Vagina (tissue), 2 donors: ENCODE measurements around the gene MTHFD1. TPM values are rescaled to one million over a fixed set of nuclear protein-coding genes. Genes with fewer than 3 reads are reported as not detected.

Experiments
- DNase-seq, 2 donors: peaks; one replicate each; pipeline ENCODE4 v3.0.0-alpha.2; 2017; ENCODE audit errors: extremely low spot score in 2 of 2
- H3K27ac ChIP-seq: fragments of 200-600 bp; sonication (generic); one replicate; pipeline ENCODE4 v1.5.1; 2019
- H3K27me3 ChIP-seq: fragments of 200-600 bp; sonication (generic); one replicate; pipeline ENCODE4 v1.5.1; 2019
- H3K36me3 ChIP-seq, 2 donors: fragments of 200-600 bp; sonication (generic); one replicate each; pipeline ENCODE4 v1.5.1; 2017 to 2019
- H3K4me1 ChIP-seq: fragments of 200-600 bp; sonication (generic); one replicate; pipeline ENCODE4 v1.5.1; 2019
- H3K4me3 ChIP-seq, 2 donors: fragments of 200-600 bp; sonication (generic); 1 replicate in 1 of 2; 2 replicates in 1 of 2; pipeline ENCODE4 v1.5.1; 2016 to 2019
- H3K9me3 ChIP-seq: fragments of 200-600 bp; sonication (generic); one replicate; pipeline ENCODE4 v1.5.1; 2019
- POLR2A ChIP-seq, 2 donors: fragments of 450-650 bp; IDR thresholded peaks; one replicate each; pipeline ENCODE4 v1.6.1; 2017; ENCODE audit warnings: antibody characterized with exemption in 2 of 2, mild to moderate bottlenecking in 2 of 2, moderate library complexity in 2 of 2
- POLR2AphosphoS5 ChIP-seq, 2 donors: sonication (generic); formaldehyde crosslinking; IDR thresholded peaks; one replicate each; pipeline ENCODE4 v1.9.0; 2017; ENCODE audit warnings: antibody characterized with exemption in 2 of 2, mild to moderate bottlenecking in 2 of 2, low read depth in 1 of 2; ENCODE audit not compliant: insufficient read depth in 1 of 2
- intact Hi-C: fragments of 100-400 bp; cut with DNase I; formaldehyde crosslinking; loops from one replicate; pipeline ENCODE4 v1.15.1; 2023
- total RNA-seq: library from RNA; depleted of rRNA; stranded (reverse); fragments of >200 nt; gene quantifications from one replicate; pipeline ENCODE4 v1.2.3, GENCODE V29; 2016
- TF ChIP-seq, protein P1 (sequence below), 3 experiments: fragments of 450-650 bp in 2 of 3; fragments of 200-600 bp in 1 of 3; sonication (generic) in 1 of 3; IDR thresholded peaks; one replicate each; pipeline ENCODE4 v1.5.1; 2017 to 2019; ENCODE audit warnings: antibody characterized with exemption in 3 of 3, mild to moderate bottlenecking in 2 of 3, moderate library complexity in 2 of 3

MTHFD1 gene
- total RNA-seq: 40.3 TPM

DNA sequence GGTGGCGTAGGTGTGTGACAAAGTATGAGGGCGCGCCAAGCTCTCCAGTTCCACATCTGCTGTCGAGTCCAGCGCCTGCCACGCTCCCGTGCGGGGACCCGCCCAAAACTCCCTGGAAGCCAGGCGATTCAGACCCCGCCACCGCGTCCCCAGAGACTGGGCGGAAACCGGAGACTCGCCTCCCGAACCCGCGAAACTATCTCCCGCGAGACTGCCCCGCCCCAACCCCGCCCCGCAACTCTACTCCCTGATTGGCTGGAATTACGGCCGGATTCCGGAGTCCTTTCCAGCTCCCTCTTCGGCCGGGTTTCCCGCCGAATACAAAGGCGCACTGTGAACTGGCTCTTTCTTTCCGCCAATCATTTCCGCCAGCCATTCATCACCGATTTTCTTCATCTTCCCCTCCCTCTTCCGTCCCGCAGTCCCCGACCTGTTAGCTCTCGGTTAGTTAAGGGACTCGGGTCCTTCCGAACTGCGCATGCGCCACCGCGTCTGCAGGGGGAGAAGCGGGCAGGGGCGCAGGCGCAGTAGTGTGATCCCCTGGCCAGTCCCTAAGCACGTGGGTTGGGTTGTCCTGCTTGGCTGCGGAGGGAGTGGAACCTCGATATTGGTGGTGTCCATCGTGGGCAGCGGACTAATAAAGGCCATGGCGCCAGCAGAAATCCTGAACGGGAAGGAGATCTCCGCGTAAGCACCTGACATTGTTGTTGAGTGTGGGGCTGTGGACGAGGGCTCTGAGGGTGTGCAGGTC lies at the start of gene MTHFD1:
Gene MTHFD1, plus strand, starts transcription at position 572 of the 751 bp plus-strand sequence. Its CDS starts 75 bp downstream, at position 647.
- intact Hi-C loops: no loop called here

DNA sequence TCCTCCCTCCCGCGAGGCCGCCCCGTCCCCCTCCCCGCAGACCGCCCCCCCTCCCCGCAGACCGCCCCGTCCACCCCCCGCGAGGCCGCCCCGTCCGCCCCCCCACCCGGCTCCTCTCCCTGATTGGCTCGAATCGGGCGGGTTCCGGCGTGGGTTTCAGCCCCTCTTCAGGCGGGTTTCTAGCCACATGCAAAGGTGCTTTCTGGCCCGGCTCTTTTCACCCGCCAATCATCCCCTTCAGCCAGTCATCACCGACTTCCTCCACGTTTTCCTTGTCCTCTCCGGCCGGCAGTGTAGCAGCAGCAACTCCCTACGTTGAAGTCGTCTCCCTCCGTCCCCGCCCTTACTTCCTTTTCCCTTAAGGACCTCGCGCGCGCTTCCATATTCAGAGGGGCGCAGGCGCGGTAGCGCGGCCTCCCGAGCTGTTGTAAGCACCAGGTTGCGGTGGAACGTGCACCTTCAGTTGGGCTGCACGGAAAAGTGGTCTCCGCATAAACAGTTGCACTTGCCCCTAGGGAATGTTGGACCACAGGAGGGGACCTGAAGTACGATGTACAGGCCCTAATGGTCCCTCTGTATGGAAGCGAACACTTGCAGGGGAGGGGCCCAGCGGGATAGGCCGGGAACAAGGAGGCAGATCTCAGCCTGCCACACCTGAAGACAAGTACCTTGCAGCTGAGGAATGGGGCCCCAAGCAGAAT lies 49.4 kb upstream of the MTHFD1 start:
- intact Hi-C loops: no loop called here
- DNase-seq: peak; percentile 96 to 98
- H3K4me3 ChIP-seq: peak overlapping the region; percentile 80 to 93
- no peaks in the 10 kb centered on the region for H3K36me3 ChIP-seq
- TF ChIP-seq POLR2AphosphoS5 (IDR thresholded peaks at IDR 0.05; ENCODE audit: insufficient read depth in 1 of 2, low read depth in 1 of 2): peak; percentile 74 to 91
- TF ChIP-seq, protein P1, sequence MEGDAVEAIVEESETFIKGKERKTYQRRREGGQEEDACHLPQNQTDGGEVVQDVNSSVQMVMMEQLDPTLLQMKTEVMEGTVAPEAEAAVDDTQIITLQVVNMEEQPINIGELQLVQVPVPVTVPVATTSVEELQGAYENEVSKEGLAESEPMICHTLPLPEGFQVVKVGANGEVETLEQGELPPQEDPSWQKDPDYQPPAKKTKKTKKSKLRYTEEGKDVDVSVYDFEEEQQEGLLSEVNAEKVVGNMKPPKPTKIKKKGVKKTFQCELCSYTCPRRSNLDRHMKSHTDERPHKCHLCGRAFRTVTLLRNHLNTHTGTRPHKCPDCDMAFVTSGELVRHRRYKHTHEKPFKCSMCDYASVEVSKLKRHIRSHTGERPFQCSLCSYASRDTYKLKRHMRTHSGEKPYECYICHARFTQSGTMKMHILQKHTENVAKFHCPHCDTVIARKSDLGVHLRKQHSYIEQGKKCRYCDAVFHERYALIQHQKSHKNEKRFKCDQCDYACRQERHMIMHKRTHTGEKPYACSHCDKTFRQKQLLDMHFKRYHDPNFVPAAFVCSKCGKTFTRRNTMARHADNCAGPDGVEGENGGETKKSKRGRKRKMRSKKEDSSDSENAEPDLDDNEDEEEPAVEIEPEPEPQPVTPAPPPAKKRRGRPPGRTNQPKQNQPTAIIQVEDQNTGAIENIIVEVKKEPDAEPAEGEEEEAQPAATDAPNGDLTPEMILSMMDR (IDR thresholded peaks at IDR 0.05): no peak
- TF ChIP-seq POLR2A (IDR thresholded peaks at IDR 0.05): peak in 1 of 2 donors; percentile 70
- H3K27ac ChIP-seq: peak overlapping the region; percentile 90
- H3K27me3 ChIP-seq: no peaks in the 10 kb centered on the region
- no peaks in the 10 kb centered on the region for H3K9me3 ChIP-seq
- peaks cover 15% of the 10 kb centered on the region for H3K4me1 ChIP-seq

More for the DNA sequence above, at the start of gene MTHFD1:
- no peaks in the 10 kb centered on the region for H3K9me3 ChIP-seq
- H3K27me3 ChIP-seq: no peaks in the 10 kb centered on the region
- peak in 1 of 2 donors; percentile 31 for TF ChIP-seq POLR2A (IDR thresholded peaks at IDR 0.05)
- TF ChIP-seq, protein P1 (IDR thresholded peaks at IDR 0.05): no peak
- peak; percentile 75 to 95 for TF ChIP-seq POLR2AphosphoS5 (IDR thresholded peaks at IDR 0.05; ENCODE audit: insufficient read depth in 1 of 2, low read depth in 1 of 2)
- H3K4me3 ChIP-seq: peak within 1 kb of the TSS; percentile 74 to 88
- H3K27ac ChIP-seq: peak within 1 kb of the TSS; percentile 86
- DNase-seq: peak; percentile 98 to 99
- peaks cover 24% of the 10 kb centered on the region for H3K4me1 ChIP-seq
- H3K36me3 ChIP-seq: no peaks in the 10 kb centered on the region

DNA sequence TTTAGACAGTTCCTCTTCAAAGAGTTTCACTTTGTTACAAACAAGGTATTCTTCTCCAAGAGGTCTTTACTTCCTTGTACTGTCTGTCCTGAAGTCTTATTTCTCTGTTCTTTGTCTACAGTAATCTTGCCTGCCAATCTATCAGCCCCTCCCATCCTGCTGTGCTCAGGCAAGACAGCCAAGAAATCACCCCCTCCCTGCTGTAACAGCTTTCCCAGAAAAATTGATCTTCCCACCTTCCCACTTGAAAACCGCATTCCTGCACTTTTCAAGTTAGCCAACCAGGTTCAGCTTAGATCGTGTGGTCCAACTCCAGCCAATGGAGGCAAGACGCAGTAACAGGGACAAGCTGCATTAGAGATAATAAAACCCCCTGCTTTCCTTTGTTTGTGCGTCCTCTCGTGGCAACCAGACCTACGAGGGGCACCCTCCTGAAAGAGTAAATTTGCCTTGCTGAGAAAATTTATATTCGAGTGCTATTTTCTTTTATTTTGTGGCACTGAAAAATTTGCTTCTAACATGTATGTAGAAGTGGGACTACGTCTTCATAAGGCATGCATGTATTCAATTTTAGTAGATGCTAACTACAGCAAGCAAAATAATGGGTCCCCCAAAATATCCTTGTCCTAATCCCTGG lies 47.5 kb upstream of the MTHFD1 start:
- TF ChIP-seq POLR2A (IDR thresholded peaks at IDR 0.05): no peak
- intact Hi-C loops: no loop called here

DNA sequence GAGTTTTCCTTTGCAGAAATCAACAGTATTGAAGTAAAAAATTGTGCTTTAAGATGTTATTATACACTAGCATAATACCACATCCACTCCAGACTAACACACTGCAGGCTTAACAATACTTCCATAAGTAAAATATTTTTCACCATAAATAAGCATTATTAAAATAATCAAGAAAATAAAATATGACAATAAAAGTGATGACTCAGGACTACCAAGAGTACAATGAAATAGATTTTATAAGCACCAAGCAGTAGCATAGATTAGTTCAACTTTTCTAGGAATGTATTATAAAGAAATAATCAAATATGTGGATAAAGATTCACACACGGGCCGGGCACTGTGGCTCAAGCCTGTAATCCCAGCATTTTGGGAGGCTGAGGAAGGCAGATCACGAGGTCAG lies 40.4 kb upstream of the MTHFD1 start:
- TF ChIP-seq, protein P1 (IDR thresholded peaks at IDR 0.05): no peak
- TF ChIP-seq POLR2A (IDR thresholded peaks at IDR 0.05) (no peak), POLR2AphosphoS5 (IDR thresholded peaks at IDR 0.05; ENCODE audit: insufficient read depth in 1 of 2, low read depth in 1 of 2) (no peak)
- intact Hi-C loops: no loop called here
- Histone ChIP-seq H3K27me3 (no peaks in the 10 kb centered on the region), H3K4me3 (no peak overlapping the region), H3K27ac (no peak overlapping the region), H3K9me3 (no peaks in the 10 kb centered on the region), H3K36me3 (no peaks in the 10 kb centered on the region), H3K4me1 (no peaks in the 10 kb centered on the region)
- DNase-seq: no peak

More for the DNA sequence above, 47.5 kb upstream of the MTHFD1 start:
- DNase-seq: no peak
- no peak overlapping the region for H3K4me3 ChIP-seq
- no peaks in the 10 kb centered on the region for H3K27me3 ChIP-seq
- no peak overlapping the region for H3K27ac ChIP-seq
- no peaks in the 10 kb centered on the region for H3K36me3 ChIP-seq
- H3K4me1 ChIP-seq: peaks cover 15% of the 10 kb centered on the region
- no peaks in the 10 kb centered on the region for H3K9me3 ChIP-seq

DNA sequence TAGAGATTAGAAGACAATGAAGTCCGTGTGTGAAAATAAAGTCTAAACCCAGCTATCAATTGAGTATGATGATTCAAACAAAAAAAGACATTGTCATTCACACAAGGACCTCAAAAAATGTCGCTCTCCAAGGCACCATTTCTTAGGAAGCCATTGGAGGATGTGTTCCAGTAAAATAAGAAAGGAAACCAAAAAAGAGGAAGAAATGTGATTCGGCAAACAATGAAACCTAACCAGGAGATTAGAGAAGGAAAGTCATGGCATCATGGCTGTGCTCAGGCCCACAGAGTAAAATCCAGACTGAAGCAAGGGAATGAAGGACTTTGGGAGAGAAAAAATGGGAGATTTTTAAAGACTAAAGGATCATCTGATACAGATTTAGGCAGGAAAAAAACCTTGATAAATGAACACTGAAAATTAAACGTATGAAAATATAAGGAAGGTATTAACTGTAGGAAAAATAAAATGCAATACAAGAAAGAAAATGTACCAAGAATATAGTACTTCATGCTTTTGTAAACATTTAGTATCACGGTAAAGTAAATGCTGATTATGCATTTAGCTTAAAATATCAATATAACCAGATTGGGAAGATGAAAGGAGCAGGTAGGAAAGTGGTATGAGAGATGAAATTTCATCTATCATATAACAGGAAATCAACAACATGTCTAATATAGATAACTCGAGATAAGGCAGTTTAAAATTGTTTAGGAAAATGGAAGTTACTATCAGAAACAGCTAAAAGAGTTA lies 38.2 kb upstream of the MTHFD1 start:
- intact Hi-C loops: no loop called here
- H3K27ac ChIP-seq: no peak overlapping the region
- H3K27me3 ChIP-seq: no peaks in the 10 kb centered on the region
- no peaks in the 10 kb centered on the region for H3K9me3 ChIP-seq
- no peaks in the 10 kb centered on the region for H3K36me3 ChIP-seq
- no peaks in the 10 kb centered on the region for H3K4me1 ChIP-seq
- TF ChIP-seq POLR2A (IDR thresholded peaks at IDR 0.05): no peak
- TF ChIP-seq, protein P1 (IDR thresholded peaks at IDR 0.05): no peak
- TF ChIP-seq POLR2AphosphoS5 (IDR thresholded peaks at IDR 0.05; ENCODE audit: insufficient read depth in 1 of 2, low read depth in 1 of 2): no peak
- DNase-seq: no peak
- H3K4me3 ChIP-seq: no peak overlapping the region
